Measurements from ENCODE around the gene CCDC183. TPM values are rescaled to one million over a fixed set of nuclear protein-coding genes. Genes with fewer than 3 reads are reported as not detected.
A peak's percentile ranks its signal among the peaks of the same experiment; 100 is the strongest.

CCDC183 gene
- total and polyA plus RNA-seq, 10 of the 15 experiments (the other 5 are each of a cell fraction or from before 2014, with no cell fraction given) = 0.04 to 1.2 (median 0.55) TPM; not detected in 5

DNA sequence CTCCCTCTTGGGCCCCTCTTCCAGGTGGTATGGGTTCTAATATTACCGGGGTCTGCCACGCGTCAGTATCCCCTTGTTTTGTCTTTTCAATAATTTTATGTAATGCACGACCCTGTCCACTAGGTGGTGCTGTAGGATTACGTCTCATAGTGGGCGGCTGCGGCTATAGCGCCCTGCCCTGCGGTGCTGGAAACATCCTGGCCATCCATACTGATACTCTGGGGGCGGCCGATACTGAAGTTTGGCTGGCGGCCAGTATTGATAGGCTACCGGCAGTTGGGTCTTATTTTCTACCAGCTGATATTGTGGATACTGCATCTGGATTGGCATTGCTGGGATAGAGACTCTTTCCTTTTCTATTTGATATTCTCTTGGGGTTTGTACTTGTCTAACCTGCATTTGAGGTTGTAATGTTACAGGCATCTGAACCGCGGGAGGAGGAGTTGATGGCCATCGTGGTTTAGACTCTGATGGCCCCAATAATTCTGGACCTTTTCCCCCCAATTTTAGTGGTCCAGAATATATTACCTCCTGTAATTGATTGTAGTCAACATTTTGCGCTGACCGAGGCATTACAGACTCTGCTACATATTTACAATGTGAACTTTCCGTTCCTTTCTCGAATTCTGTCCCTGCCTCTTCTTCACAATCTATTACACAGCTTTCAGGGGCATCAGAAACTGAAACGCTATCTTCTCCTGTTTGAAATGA lies 8.3 kb upstream of the CCDC183 start (continued):
- TF ChIP-seq RAD21 (IDR thresholded peaks at IDR 0.05; ENCODE audit: insufficient read depth, low read depth, low read length) (peak; percentile 88), ZNF274 (IDR thresholded peaks at IDR 0.05; ENCODE audit: insufficient read depth, insufficient read length) (no peak), CBFB (IDR thresholded peaks at IDR 0.05; ENCODE audit: low read depth) (no peak), CHD4 (IDR thresholded peaks at IDR 0.05) (no peak), RFX5 (IDR thresholded peaks at IDR 0.05; ENCODE audit: low read depth, low read length) (no peak), ZBED1 (IDR thresholded peaks at IDR 0.05; ENCODE audit: borderline replicate concordance) (no peak), TCF12 (IDR thresholded peaks at IDR 0.05; ENCODE audit: low read depth, low read length) (no peak), RELA (IDR thresholded peaks at IDR 0.05; ENCODE audit: borderline replicate concordance, partially characterized antibody) (no peak), SIX5 (IDR thresholded peaks at IDR 0.05; ENCODE audit: low read depth, low read length, severe bottlenecking) (no peak), CHD2 (IDR thresholded peaks at IDR 0.05; ENCODE audit: borderline replicate concordance, low read depth, low read length) (no peak), SP1 (IDR thresholded peaks at IDR 0.05; ENCODE audit: low read depth, low read length) (no peak), NBN (IDR thresholded peaks at IDR 0.05) (0 out of 2 replicates have a peak, but pooled peaks have one; percentile 51), CBX5 (IDR thresholded peaks at IDR 0.05; ENCODE audit: low read depth) (no peak), RUNX3 (IDR thresholded peaks at IDR 0.05; ENCODE audit: low read length) (peak; percentile 68)
- TF ChIP-seq, protein P1, sequence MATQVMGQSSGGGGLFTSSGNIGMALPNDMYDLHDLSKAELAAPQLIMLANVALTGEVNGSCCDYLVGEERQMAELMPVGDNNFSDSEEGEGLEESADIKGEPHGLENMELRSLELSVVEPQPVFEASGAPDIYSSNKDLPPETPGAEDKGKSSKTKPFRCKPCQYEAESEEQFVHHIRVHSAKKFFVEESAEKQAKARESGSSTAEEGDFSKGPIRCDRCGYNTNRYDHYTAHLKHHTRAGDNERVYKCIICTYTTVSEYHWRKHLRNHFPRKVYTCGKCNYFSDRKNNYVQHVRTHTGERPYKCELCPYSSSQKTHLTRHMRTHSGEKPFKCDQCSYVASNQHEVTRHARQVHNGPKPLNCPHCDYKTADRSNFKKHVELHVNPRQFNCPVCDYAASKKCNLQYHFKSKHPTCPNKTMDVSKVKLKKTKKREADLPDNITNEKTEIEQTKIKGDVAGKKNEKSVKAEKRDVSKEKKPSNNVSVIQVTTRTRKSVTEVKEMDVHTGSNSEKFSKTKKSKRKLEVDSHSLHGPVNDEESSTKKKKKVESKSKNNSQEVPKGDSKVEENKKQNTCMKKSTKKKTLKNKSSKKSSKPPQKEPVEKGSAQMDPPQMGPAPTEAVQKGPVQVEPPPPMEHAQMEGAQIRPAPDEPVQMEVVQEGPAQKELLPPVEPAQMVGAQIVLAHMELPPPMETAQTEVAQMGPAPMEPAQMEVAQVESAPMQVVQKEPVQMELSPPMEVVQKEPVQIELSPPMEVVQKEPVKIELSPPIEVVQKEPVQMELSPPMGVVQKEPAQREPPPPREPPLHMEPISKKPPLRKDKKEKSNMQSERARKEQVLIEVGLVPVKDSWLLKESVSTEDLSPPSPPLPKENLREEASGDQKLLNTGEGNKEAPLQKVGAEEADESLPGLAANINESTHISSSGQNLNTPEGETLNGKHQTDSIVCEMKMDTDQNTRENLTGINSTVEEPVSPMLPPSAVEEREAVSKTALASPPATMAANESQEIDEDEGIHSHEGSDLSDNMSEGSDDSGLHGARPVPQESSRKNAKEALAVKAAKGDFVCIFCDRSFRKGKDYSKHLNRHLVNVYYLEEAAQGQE (IDR thresholded peaks at IDR 0.05; ENCODE audit: low read depth, low read length) = no peak
- TF ChIP-seq, protein P2, sequence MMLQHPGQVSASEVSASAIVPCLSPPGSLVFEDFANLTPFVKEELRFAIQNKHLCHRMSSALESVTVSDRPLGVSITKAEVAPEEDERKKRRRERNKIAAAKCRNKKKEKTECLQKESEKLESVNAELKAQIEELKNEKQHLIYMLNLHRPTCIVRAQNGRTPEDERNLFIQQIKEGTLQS (IDR thresholded peaks at IDR 0.05; ENCODE audit: borderline replicate concordance, extremely low read depth, low read depth, low read length) = no peak
- TF ChIP-seq, protein P3, sequence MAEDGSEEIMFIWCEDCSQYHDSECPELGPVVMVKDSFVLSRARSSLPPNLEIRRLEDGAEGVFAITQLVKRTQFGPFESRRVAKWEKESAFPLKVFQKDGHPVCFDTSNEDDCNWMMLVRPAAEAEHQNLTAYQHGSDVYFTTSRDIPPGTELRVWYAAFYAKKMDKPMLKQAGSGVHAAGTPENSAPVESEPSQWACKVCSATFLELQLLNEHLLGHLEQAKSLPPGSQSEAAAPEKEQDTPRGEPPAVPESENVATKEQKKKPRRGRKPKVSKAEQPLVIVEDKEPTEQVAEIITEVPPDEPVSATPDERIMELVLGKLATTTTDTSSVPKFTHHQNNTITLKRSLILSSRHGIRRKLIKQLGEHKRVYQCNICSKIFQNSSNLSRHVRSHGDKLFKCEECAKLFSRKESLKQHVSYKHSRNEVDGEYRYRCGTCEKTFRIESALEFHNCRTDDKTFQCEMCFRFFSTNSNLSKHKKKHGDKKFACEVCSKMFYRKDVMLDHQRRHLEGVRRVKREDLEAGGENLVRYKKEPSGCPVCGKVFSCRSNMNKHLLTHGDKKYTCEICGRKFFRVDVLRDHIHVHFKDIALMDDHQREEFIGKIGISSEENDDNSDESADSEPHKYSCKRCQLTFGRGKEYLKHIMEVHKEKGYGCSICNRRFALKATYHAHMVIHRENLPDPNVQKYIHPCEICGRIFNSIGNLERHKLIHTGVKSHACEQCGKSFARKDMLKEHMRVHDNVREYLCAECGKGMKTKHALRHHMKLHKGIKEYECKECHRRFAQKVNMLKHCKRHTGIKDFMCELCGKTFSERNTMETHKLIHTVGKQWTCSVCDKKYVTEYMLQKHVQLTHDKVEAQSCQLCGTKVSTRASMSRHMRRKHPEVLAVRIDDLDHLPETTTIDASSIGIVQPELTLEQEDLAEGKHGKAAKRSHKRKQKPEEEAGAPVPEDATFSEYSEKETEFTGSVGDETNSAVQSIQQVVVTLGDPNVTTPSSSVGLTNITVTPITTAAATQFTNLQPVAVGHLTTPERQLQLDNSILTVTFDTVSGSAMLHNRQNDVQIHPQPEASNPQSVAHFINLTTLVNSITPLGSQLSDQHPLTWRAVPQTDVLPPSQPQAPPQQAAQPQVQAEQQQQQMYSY (CRISPR knock-in tag; IDR thresholded peaks at IDR 0.05) = no peak
- TF ChIP-seq, protein P4, sequence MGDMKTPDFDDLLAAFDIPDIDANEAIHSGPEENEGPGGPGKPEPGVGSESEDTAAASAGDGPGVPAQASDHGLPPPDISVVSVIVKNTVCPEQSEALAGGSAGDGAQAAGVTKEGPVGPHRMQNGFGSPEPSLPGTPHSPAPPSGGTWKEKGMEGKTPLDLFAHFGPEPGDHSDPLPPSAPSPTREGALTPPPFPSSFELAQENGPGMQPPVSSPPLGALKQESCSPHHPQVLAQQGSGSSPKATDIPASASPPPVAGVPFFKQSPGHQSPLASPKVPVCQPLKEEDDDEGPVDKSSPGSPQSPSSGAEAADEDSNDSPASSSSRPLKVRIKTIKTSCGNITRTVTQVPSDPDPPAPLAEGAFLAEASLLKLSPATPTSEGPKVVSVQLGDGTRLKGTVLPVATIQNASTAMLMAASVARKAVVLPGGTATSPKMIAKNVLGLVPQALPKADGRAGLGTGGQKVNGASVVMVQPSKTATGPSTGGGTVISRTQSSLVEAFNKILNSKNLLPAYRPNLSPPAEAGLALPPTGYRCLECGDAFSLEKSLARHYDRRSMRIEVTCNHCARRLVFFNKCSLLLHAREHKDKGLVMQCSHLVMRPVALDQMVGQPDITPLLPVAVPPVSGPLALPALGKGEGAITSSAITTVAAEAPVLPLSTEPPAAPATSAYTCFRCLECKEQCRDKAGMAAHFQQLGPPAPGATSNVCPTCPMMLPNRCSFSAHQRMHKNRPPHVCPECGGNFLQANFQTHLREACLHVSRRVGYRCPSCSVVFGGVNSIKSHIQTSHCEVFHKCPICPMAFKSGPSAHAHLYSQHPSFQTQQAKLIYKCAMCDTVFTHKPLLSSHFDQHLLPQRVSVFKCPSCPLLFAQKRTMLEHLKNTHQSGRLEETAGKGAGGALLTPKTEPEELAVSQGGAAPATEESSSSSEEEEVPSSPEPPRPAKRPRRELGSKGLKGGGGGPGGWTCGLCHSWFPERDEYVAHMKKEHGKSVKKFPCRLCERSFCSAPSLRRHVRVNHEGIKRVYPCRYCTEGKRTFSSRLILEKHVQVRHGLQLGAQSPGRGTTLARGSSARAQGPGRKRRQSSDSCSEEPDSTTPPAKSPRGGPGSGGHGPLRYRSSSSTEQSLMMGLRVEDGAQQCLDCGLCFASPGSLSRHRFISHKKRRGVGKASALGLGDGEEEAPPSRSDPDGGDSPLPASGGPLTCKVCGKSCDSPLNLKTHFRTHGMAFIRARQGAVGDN (IDR thresholded peaks at IDR 0.05) = no peak
